GM21576 (cell line): ENCODE measurements around the gene DCST2.
A peak's percentile ranks its signal among the peaks of the same experiment; 100 is the strongest.

Experiments used
- ATAC-seq: cut with Tn5 transposase; IDR thresholded peaks from one replicate; pipeline ENCODE4 v1.9.1; 2021; ENCODE audit warnings: mild to moderate bottlenecking, moderate library complexity; ENCODE audit not compliant: unreplicated experiment

DCST2 gene

GRCh38 chr1:155050560-155051341 is 17.2 kb upstream of the DCST2 start, which contains the start of gene ADAM15:
Gene ADAM15 (plus strand): TSS chr1:155051316. CDS start chr1:155051387, 71 bp downstream.
- ATAC-seq = peak; percentile 55

DNA sequence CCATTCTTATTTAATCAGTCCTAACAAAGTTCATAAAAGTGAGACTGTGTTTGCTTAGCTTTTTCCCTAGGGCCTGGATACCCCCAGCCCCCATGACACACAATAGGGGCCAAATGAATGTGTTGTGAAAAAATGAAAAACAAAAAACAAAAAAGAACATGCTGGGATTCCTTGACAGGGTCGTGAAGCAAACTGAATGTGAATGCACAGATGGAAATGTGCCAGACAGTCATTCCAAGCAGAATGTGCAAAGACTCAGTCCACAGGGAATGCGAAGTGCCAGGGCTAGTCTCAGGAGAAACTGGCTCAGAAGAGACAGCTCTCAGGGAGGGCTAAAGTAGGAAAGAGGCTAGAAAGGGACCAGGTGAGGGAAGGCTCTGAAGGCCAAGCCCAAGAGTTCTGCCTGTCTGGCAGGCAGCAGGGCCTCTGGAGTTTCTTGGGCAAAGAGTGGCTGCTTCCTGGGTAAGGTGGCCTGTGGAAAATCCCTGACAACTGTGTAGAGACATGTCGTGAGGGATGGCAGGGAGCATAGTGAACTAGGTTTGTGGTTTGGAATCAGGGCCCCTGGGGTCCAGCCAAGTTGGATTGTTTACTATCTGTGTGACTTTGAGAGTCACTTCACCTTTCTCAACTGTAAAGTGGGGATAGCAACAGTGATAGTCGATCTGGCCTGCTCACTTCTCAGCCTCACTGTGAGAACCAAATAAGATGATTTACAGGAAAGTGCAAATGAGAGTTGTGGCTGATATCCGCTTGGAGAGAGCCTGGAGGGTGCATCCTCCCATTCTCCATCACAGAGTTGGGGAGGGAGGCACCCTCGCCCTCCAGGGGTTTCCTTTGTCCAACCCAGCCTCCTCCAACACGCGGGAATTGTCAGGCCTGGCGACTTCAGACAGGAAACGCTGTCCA is 16.3 kb upstream of the DCST2 start:
- ATAC-seq = no peak

DNA sequence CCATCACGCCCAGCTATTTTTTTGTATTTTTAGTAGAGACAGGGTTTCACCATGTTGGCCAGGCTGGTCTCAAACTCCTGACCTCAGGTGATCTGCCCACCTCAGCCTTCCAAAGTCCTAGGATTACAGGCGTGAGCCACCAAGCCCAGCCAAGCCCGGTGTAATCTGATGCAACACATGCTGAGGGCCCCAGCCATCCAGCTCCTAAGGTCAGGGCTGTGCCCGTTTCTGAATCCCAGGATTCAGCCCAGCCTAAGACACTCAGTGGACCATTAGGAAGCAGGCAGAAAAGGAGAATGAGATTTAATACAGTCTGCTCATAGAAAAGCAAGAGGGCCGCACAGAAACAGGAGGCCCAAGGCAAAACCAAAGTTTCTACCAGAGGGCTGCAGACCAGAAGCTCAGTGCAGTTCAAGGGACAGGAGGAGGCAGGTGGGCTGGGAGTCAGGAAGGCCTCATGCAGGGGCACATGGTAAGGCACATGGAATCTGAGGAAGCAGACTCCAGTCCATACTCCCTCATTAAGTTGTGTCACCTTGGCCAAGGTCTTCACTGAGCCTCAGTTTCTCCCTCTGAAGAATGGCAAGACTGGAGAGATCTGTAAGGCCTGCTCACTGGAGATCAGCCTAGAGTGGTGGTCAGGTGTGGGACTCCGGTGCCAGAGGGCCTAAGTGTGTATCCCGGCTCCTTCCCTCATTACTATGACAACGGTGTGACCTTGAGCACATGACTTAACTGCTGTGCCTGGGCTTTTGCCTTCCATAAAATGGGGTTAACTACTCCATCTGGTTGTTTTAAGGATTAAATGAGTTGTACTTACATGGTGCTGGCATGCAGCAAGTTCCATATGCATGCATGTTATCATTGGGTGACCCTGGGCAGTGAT is 15.1 kb upstream of the DCST2 start:
- ATAC-seq = no peak

DNA sequence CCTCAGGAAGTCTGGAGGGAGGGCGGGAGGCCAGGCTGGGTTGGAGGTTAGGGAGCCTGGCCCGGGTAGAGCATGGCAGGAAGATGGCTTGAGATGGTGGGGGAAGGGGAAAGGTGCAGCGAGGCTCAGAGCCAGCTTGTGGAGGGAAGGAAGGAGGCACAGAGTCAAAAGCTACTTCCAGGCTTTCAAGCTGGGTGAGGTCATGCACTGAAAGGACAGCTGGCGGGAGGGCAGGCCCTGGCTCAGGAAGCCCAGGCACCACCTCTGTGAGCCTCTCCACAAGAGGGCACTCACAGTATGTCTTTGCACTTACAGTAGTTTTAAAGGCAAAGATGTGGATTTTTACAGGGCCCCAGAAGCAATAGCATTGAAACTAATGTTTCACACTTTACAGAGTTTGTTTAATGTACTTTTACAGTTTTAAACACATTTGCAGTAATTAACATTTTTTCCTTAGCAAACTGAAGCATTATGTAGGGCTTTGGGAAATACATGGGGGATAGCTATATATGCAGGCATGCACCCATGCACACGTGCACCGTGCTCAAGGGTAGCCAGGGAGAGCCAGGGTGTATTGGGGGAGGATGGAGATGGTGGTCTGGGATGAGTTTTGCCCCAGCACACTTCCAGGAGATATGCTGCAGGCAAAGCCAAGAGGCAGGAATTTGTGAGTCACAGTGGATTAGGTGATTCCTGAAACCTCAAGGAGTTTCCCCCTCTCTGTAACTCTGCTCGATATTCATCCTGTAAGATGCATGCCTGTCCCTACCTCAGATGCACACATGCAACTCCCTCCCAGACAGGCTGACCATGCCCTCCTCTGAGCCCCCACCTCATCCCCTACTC is 11.5 kb upstream of the DCST2 start:
- no peak for ATAC-seq

DNA sequence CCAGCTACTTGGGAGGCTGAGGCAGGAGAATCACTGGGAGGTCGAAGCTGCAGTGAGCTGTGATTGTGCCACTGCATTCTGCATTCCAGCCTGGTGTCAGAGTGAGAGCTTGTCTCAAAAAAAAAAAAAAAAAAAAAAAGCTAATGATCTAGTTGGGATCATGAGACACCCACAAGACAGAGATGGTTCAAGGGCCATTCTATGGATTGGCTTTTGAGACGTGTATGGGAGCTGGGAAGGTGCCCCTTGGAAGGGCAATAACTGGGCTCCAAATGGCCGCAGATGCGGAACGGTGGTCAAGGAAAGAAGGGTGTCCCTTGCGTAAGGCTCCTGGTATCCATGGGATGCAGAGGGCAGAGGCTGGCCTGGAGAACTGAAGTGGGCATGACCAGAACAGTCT is 10.8 kb upstream of the DCST2 start:
- ATAC-seq = no peak

GRCh38 chr1:155043793-155044192 is 10.2 kb upstream of the DCST2 start:
- no peak for ATAC-seq

DNA sequence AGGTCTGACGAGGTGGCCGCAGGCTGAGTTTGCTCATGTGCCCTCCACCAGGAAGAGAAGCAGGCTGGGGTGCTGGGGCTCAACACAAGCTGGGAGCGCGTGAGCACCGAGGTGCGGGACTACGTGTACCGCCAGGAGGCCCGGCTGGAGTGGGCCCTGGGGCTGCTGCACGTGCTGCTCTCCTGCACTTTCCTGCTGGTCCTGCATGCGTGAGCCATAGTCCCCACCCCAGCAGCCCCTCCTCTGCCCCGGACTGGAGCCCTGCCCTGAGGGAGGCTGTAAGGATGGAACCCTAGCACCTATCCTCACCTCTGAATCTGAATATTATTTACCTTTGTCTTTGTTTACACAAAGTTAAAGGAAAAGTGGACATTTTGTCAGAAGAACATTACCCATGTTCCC is 9.7 kb upstream of the DCST2 start:
- no peak for ATAC-seq

DNA sequence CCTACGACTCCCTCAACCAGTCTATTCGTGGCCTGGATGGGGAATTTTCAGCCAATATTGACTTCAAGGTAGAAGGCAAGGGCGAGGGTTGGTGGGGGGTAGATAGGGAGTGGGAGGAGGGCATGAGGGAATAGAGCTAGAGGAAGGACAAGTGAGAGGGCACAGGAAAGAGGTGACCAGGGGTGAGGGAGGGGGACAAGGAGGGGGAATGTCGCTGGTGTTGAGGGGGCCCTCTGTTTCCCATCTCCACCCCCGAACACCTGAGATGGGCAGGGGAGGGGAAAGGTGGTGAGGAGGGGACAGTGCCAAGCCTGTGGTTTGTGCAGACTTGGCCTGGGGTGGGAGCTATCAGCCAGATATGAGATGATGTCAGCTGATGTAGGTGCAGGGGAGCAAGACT is 9.2 kb upstream of the DCST2 start:
- ATAC-seq = no peak

DNA sequence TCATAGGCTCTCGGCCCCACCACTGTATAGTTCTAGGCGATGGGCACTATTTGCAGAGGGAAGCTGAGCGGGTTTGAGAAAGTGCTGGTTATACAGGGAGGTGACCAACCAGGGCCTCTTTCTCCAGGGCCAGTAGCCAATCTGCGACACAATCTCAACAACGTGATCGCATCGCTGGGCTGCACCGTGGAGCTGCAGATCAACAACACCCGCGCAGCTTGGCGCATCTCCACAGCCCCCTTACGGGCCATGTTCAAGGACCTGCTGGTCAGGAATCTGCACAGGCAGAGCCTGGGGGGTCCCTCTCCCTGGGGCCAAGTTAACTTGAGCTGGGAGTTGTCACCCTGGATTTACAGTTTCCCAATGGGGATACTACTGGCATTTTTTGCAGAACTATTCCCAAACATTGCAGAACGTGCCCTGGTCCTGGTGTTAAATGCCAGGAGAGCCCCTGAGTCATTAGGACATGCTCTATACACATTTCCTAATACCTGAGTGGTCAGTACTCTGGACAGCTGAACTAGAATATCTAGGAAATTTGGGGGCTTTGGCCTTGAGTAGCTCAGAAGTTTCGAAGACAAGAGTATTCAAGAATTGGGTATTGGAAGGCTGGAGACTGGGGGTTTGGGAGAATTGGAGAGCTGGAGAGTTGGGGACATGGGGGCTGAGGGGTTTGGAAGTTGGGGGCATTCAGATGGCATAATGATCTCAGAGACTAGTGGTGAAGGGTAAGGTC is 6.9 kb upstream of the DCST2 start:
- ATAC-seq = no peak

DNA sequence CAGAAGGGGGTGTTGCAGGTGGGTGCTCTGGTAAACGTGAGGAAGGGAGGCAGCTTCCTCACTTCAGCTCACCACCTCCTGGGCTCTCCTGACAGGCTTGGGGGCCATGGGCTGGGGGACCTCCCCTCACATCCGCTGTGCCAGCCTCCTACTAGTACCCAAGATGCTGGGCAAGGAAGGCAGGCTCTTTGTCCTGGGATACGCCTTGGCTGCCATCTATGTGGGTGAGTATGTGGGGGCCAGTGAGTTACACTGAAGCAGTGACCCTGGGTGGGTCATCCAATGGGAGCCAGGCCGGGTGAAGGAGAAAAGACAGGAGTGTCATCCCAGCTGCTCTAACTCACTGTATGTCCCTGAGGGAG is 5.7 kb upstream of the DCST2 start:
- ATAC-seq = no peak

DNA sequence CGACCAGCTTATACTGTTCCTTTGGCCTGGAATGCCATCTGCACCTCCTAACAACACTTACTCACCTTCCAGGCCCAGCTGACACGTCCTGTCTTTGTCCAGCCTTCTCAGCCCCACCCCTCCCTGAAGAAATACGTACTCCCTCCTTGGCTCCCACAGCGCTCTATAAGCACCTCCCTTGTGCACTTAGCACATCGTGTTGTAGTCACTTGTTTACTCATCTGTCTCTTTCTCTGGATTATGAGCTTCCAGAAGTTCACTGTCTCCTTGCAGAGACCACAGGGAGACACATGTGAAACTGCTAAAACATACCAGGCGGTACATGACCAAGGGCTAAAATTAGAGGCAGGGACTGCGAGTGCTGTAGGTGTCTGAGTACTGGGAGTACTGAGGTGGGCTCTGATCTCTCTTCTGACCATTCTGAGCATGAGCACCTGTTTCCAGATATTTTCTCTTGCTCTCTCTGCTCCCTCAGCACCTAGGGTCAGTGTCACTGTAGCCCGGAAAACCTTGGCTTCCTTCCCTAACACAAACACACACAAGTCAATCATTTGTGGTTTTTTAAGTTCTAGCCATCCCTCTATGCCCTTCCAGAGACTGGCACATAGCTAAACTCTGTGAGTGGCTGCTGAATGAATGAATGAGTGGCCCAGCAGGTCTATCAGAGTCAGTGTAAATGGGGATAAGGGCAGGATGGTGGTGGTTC is 5.2 kb upstream of the DCST2 start:
- no peak for ATAC-seq

GRCh38 chr1:155037851-155038441 is 4.4 kb upstream of the DCST2 start:
- no peak for ATAC-seq

DNA sequence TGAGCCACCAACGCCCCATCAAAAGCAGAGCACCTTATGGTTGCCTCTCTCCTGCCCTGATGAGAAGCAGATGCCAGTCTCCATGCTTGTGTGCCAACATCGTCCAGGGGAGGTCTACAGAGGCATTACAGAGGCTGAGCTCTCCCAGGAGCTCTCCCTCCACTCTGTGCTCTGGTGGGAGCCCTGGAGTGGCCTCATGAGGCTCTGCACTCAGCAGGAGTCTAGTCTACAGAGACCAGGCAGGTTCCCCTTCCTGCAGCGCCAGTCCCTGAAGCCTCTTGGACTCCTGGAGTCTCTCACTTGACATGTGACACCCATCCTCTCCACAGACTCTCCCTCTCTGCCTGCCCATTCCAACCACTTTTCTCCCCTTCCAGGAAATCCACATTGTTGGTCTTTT is 3.5 kb upstream of the DCST2 start:
- no peak for ATAC-seq

DNA sequence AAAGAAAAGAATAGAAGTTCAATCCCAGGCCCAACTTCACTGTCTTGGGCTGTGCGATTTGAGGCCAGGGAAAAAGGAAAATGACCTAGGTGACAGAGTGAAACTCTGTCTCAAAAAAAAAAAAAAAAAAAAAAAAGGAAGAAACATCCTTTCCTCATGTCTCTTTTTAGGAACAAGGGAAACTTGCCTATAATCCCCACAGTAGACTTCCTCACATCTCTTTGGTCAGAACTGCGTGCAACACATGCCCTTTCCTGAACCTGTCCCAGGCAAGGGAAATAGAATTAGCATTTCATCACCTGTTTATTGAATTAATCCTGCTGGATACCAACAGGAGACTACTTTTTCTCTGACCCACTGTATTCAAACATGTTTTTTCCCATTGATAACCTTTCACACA is 2.4 kb upstream of the DCST2 start:
- ATAC-seq = no peak

DNA sequence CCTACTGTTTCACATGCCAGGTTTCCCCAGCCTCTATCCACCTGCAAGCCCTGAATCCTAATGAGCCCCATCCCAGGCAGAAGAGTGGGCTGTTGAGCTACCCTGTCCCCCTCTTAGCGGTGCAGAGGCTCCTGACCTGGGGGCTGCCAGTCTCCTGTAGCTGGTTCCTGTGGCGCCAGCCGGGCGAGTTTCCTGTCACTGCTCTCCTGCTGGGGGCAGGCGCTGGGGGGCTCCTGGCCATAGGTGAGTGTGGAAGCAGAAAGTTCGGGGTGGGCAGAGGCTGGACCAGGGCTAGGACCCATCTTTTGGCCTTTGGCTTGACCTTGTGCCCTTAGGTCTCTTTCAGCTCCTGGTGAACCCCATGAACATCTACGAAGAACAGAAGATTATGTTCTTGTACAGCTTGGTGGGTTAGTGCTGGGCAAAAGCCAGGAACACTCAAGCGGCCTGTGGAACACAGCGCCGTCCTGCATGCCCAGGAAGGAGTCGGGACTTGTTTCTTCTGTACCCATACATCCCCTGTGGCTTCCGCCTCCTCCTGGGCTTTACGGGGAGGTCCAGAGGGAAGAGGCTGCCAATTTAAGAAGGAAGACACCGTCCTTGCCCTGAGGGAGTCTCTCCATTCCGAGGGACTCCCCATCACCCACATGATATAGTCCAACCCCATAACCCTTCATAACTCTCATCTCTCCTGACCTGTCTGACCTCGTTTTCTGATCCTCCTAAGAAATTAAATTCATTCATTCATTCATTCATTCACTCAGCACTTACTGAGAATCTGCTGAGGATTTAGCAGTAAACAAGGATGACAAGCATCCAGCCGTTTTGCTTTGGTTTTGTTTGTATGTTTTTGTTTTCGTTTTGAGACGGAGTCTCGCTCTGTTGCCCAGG is 982 bp upstream of the DCST2 start:
- no peak for ATAC-seq

- no peak for ATAC-seq
Measured at GRCh38 chr1:155032886-155033285, 695 bp downstream of the DCST2 start.

GRCh38 chr1:155030899-155031298 is 2.7 kb downstream of the DCST2 start:
- ATAC-seq = no peak
